Raji (cell line): ENCODE data around the gene TAS2R7.

Source experiments
- POLR2A ChIP-seq: IDR thresholded peaks from 2 replicates; pipeline ENCODE4 v1.6.1; 2011; ENCODE audit warnings: low read depth, low read length, control low read depth; ENCODE audit not compliant: insufficient read depth

TAS2R7 gene

DNA sequence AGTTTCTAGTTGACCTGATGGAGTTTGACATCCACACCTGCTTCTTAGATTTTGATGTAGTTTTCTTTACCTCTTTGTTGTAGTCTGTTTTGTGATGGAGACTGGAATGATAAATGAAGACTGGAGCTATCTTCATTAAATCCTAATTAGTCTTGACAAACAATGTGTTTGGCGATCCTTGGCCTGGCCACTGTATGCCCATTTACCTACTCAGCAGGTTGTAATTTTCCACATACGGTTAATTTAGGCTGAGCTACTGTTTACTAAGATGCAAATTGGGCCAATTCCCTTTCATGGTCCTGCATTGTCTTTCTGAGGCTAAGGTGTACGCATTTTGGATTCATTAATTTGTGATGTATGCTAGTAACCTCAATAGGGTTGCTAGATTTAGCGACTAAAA is at the start of gene TAS2R7:
TAS2R7 (minus strand) TSS at position 41 of the 400 bp plus-strand sequence. CDS start 57 bp downstream, outside the sequence.
- no peak for TF ChIP-seq POLR2A

DNA sequence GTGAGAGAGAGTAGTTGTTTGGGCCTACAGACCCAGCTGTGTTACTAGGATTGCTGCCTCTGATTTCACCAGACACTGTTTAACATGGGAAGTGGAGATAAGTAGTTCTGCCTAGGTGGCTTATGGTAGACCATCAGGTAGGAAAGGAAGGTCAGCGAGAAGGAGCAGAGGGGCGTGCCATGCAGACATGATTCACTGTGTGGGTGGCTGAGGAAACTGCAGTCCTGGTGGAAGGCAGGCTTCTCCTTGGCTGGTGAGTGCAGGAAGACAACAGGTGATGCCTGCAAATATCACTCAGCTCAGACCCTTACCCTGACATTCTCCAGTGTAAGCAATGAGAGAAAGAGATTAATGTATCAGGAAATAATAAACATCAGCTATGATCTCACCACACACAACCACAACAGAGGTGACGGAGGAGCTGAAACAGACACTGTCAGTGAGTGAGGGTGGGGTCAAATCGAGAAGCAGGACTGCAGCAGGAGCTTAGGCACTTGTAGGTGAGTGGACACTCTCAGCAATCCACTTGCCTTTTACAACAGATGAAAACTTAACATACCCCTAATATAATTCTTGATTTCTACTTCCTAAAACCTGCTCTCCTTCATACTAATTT is 48.9 kb upstream of the TAS2R7 start:
- no peak for TF ChIP-seq POLR2A

GRCh38 chr12:10849425-10849878 is 47.0 kb upstream of the TAS2R7 start, which contains the start of gene PRR4:
PRR4 (minus strand) TSS chr12:10849475; CDS start chr12:10849437, 38 bp downstream.
- TF ChIP-seq POLR2A = no peak

DNA sequence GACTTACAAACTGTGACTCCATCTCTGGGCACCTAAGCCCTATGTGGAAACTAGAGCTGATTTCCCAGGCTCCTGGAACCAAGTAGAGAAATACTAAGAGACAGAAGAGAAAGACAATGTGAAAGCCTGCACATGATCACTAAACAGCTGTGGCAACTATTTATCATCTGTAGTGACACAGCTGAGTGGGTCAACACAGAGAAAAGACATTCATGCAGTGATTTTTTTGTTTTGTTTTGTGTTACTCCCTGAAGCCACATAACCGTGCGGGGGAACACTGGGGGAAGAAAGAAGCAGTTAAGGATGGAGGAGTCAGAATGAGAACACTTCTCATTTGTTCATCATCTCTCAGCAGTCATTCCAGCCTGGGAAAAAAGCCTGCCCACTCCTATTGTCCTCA is 45.3 kb upstream of the TAS2R7 start:
- TF ChIP-seq POLR2A = no peak

DNA sequence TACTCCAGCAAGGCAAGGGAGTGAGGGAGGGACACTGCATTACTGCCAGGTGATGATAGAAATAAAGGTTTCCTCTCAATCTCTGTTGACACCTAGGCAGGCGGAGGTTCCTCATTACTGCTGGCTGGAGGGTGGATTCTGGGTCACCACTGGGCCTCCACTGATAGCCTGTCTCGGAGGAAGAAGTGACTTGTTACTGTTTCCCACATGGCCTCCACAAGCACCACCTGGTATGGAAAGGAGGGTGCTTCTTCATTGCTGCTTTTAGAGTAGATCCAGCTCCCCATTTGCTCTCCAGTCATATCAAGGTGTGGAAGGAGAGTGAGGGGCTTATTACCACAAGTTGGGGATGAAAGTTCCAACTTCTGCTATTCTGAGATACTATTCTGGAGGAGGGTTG is 40.4 kb upstream of the TAS2R7 start:
- TF ChIP-seq POLR2A = no peak

DNA sequence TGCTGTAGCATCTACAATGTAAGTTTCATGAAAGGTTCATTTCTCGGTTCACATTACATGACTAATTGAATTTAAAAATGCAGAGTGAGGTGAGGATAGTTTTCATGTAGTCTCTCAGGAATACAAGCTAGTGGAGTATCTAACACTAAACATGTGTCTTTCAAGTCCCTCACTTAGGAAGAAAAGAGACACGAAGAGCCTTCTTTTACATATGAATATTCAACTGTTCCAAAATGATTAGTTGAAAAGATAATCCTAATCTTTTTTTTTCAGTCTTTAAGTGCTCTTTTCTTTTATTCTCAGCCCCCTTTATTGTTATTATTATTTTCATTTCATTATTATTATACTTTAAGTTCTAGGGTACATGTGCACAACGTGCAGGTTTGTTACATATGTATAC is 36.0 kb upstream of the TAS2R7 start:
- no peak for TF ChIP-seq POLR2A

DNA sequence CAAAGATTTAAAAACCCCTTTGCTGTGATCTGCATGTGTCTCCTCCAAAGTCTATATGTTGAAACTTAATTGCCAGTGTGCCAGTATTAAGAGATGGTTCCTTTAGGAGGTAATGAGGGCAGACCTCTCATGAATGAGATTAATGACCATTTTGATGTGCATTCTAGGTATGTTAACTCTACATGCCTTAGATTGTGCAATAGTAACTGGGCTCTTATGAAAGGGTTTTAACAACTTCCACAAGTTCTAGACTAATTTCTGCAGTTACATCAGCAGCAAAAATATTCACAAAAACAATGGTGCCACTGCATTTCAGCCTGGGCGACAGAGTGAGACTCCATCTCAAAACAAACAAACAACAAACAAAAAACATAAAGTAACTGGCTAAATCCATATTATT is 27.6 kb upstream of the TAS2R7 start:
- TF ChIP-seq POLR2A = no peak

DNA sequence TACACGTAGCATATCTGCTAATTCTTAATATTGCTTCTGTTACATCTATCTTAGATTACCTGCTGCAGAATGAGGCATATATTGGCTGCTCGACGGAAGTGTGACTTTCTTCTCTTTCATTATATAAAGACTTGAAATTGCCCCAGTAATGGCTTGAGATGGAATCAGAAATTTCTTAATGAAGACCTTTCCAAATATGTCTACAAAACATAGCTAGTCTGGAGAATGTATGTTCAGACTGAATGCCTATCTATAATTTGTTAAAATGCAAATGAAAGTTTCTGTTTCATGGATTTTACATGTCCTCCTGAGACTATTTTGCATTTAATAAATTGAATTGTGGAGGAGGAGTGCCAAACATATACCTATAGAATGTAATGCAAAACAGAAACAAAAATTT is 23.8 kb upstream of the TAS2R7 start, which contains the start of gene TAS2R10:
TAS2R10 (minus strand) TSS at position 101 of the 400 bp plus-strand sequence; CDS start at position 12, 89 bp downstream.
- TF ChIP-seq POLR2A = no peak

DNA sequence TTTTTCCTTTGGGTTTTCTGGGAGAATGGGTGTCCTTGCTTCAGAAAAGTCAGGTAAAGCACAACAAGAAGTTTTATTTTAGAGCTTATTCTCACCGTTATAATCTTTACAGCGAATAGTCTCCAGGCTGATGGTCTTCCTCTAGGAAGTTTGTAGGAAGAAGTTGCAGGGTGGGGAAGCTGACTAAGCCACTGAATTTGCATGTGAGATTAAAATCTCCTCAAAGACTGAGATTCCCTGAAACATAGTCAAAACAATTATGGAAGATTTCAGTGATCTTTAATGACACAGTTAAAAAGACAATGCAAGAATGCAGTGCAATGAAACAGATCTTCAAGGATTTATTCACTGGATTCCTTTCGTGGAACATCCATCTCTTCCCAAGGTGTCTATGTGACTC is 22.5 kb upstream of the TAS2R7 start:
- no peak for TF ChIP-seq POLR2A

DNA sequence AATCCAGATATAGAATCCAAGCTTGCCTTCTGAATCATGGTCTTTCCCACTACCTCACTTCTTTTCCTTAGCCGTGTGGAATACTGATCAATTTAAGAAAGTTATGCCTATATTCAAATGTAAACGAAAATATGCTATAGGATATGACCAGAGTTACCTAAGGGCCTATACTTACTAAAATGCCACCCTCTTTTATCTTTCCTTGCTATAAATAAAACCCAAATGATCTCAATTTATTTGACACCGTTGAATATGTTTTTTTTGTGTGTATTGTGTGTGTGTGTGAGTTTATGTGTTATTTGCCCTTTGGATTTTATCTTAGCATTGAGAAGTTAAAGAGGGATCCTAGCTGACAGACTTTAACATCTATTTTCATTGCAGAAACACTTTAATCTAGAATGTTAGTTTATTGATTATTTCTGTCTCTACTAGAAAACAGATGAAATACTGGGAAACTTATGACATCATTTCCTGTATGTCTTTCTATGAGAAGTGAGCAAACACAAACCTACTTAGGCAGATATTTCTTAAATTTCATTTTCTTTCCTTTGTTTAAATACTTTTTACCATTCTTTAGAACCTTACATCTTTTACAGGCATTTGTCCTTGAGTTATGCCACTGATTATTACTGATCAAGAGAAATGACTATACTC is 9.6 kb upstream of the TAS2R7 start:
- no peak for TF ChIP-seq POLR2A

GRCh38 chr12:10810068-10810467 is 7.6 kb upstream of the TAS2R7 start, which contains the start of gene TAS2R9:
TAS2R9 (minus strand) TSS chr12:10810168; CDS start chr12:10810075, 93 bp downstream.
- TF ChIP-seq POLR2A = no peak

GRCh38 chr12:10807186-10807585 is 4.8 kb upstream of the TAS2R7 start, which contains the start of gene TAS2R8:
TAS2R8 (minus strand) TSS chr12:10807286; CDS start chr12:10806980, 306 bp downstream.
- TF ChIP-seq POLR2A = no peak

- no peak for TF ChIP-seq POLR2A
Measured at GRCh38 chr12:10801741-10802140, 686 bp downstream of the TAS2R7 start.

DNA sequence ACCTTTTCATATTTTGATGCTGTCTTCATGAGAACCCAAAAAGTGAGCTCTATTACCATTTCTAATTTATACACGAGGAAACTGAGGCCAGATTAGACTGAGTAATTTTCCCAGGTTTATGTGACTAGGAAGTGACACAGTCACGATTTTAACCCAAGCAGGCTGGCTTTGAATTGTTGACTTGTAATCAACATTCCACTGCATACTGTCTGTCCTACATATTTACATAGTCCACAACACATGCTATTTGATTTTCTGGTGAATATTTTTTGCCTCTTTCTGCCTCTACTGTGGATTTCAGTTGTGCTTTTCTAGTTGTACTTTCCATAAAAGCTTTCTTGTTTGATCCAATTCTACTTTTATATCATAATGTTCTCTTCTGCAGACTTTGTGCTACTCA is 8.2 kb downstream of the TAS2R7 start:
- TF ChIP-seq POLR2A = no peak

- TF ChIP-seq POLR2A = no peak
Measured at GRCh38 chr12:10783252-10783651, 19.2 kb downstream of the TAS2R7 start.

GRCh38 chr12:10779103-10779502 is 23.3 kb downstream of the TAS2R7 start:
- TF ChIP-seq POLR2A = no peak
